GM12873 (cell line): ENCODE results near the gene ZP2.
A peak's percentile ranks its signal among the peaks of the same experiment; 100 is the strongest.

Experiments
- CTCF ChIP-seq: IDR thresholded peaks from 2 replicates; pipeline ENCODE4 v1.5.1; 2012; ENCODE audit warnings: low read depth, mild to moderate bottlenecking, moderate library complexity, low read length, control low read depth; ENCODE audit not compliant: insufficient read depth; ENCODE audit errors: missing control alignments

Gene ZP2

DNA sequence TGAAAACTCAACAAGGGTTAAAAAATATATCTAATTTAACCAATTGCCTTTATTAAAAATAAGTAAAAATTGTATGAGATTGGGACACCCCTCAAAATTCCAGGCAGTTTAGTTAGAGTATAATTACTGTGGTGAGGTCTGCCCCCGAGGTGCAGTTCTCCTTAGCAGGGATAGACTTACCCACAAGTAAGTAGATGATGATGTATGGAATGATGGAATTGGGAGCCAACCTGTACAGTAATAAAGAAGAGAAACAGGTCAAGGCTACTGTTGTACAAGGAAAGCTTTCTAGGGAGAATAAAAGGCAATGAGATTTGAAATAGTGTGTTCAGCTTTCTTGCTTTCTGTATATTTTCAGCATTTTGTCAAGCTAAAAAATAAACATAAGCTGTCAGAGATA, 51.1 kb downstream of the ZP2 start:
- TF ChIP-seq CTCF, result no peak

GRCh38 chr16:21159281-21159951, 52.0 kb downstream of the ZP2 start:
- TF ChIP-seq CTCF, result no peak

DNA sequence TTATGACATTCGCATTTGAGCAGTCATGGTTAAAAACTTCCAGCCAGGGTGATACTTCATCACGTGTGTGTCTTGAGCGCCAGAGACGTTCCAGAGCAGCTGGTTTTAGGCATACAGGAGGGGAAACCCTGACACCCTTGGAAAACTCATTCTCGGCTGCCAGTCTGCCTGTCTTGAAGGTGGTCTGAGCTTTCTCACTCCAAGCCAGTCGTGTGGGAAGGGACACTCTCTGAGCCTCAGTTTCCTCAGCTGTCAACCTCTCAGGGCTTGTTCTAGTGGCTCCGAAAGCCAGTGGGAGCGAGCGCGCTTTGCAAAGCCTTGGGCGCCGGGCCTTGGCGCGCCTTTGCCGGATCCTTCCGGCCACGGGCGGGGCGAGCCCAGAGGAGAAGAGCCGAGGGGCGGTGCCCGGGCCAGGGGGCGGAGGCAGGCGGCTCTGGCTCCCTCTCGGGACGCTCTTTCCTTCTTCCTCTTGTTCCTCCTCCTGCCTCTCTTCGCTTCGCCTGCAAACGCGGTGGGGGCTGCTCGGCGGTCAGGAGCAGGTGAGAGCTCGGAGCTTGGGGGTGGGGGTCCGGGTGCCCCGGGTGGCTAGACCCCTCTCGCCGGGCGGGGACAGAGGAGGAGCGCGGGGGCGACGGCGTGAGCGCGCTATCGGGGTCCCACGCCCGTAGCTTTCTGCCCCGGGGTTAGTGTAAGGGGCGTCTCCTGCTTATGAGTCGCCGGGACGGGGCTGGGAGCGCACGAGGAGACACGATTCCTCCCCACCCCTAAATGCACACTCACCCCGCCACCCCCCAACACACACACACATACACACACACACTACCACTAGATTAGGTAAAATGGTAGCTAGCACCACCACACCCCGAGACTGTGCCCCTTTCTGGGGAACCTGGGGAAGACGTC, 52.9 kb downstream of the ZP2 start, which contains the start of gene LDAF1:
TSS of gene LDAF1 (plus strand) at position 467 of the 903 bp plus-strand sequence. CDS start 2,509 bp downstream, outside the sequence.
- TF ChIP-seq CTCF, result no peak

- no peak for TF ChIP-seq CTCF
These were observed 53.7 kb downstream of the ZP2 start for GRCh38 chr16:21157632-21158031.

GRCh38 chr16:21156767-21157467, 54.5 kb downstream of the ZP2 start:
- TF ChIP-seq CTCF, result peak; percentile 62

DNA sequence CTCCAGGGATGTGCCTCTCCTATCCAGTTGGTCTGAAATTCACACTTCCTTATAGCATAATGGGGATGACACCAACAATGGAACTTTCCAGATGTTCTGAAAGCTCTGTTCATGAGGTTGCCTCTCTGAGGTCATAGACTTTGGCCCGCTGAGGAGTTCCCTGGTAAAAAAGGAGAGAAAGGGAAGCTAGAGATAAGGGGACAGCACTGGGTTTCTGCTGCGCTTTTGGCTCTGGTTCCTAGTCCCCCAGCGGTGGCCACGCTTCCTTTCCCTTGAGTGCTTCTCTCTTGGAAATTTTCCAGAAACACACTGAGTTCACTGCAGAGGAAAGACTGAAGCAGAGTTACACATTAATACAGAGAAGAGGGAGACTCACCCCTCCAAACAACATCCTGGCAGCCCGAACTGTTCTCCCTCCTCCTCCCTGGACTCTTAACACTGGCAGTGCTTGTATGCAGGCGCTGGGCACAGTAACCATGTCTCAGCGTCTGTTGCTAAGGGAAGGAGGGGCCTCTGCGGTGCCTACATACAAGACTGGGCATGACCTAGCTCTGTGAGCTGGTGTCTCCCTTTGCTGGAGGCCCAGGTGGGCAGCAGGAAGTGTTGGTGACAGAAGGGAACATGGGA, 60.9 kb downstream of the ZP2 start, which contains the start of gene DNAH3:
TSS of gene DNAH3 (minus strand) at position 472 of the 627 bp plus-strand sequence. CDS start 527 bp downstream, outside the sequence.
- no peak for TF ChIP-seq CTCF
